HG03575 (cell line): ENCODE results near the gene DGKE.

Experiments
- ATAC-seq: cut with Tn5 transposase; IDR thresholded peaks from one replicate; pipeline ENCODE4 v1.9.1; 2021; ENCODE audit not compliant: unreplicated experiment, insufficient number of reproducible peaks, low FRiP score; ENCODE audit errors: extremely low read depth

DGKE gene

DNA sequence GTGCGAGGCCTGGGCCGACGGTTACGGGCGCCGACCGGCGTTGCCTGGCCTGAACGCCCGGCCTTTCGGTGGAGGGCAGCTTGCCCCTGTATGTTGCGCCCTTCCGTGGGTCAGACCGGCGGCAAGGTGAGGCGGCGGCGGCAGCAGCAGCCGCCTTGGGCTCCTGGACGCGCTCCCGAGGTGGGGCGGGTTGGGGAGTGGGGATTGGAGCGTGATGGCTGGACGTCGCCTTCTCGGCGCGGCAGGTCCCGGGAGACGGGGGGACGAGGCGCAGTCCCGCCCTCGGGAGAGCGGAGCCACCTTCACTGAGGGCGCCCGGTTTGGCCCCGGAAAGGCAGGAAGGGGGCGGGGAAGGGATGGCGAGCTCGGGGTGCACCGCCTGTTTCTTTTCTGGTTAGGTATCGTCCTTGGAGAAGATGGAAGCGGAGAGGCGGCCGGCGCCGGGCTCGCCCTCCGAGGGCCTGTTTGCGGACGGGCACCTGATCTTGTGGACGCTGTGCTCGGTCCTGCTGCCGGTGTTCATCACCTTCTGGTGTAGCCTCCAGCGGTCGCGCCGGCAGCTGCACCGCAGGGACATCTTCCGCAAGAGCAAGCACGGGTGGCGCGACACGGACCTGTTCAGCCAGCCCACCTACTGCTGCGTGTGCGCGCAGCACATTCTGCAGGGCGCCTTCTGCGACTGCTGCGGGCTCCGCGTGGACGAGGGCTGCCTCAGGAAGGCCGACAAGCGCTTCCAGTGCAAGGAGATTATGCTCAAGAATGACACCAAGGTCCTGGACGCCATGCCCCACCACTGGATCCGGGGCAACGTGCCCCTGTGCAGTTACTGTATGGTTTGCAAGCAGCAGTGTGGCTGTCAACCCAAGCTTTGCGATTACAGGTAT lies 671 bp downstream of the DGKE start:
- no peak for ATAC-seq

DNA sequence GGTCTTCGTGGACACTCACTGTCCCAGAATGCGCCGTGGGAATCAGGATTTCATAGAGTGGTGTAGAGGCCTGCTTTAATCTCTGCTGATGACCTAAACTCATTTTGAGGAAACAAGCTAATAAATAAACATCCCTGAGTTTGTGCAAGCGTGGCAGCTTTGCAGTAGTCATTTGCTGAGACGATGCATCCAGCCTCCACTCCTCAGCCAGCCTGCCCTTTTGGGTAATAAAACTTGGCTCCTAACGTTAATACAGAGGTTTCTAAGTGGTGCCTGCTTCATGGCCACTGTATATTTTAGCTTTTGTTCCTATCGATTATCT lies 1.3 kb downstream of the DGKE start:
- ATAC-seq = no peak

DNA sequence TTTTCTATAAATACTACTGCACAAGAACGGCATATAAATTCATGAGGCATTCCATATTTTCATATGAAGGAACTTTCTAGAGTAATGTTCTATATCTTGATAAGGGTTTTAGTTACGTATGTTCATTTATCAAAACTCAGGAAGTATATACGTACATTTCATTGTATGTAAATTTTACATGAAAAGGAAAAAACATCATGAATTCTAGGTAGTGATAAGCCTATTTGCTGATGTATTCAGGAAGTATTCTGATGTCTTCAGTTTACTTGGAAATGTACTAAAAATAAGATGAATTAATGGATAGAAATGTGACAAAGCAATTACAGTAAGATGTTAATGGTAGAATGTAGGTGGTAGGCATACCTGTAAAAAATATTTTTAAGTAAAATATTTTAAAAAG lies 4.7 kb downstream of the DGKE start:
- ATAC-seq = no peak

DNA sequence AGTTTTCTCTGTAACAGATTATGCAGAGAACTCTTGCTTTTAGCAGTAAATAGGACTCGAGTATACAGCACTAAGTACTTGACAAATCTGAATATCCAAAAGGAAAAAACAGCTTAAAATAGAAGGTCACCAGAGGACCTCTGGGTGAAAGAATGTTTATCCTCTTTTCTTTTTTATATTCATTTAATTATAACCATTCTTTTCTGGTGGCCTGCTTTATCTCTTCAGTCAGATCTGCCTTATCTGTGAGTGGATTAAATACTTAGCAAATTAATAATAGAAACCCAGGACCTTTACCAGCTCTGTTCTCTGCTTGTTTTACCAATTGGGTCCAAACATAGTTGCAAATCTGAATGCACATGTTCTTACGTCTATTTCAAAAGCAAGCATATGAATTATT lies 8.6 kb downstream of the DGKE start:
- ATAC-seq = no peak

DNA sequence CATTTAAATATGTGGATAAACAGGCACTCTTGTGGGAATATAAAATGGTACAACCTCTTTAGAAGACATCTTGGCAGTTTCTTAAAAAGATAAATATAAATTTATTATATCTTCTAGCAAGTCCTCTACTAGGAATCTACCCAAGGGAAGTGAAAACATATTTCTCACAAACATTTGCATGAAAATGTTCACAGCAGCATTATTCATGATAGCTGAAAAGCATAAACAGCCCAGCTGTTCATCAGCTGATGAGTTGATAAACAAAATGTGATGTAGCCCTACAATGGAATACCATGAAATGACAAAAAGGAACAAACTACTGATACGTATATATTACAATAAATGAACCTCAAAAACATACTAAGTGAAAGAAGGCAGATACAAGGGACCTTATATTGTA lies 12.0 kb downstream of the DGKE start:
- ATAC-seq = no peak

DNA sequence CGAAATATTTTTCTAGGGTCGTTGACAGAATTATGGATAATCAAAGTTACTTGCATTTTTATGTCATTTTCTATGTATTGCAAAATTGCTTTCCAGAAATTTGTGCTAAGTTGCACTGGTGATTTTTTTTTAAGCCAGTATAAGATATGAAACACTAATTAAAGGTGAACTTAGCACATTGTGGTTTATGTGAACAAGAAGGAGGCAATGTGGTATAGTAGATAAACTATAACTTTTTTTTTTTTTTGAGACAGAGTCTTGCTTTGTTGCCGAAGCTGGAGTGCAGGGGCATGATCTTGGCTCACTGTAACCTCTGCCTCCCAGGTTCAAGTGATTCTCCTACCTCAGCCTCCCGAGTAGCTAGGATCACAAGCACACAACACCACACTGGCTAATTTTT lies 13.2 kb downstream of the DGKE start:
- no peak for ATAC-seq

DNA sequence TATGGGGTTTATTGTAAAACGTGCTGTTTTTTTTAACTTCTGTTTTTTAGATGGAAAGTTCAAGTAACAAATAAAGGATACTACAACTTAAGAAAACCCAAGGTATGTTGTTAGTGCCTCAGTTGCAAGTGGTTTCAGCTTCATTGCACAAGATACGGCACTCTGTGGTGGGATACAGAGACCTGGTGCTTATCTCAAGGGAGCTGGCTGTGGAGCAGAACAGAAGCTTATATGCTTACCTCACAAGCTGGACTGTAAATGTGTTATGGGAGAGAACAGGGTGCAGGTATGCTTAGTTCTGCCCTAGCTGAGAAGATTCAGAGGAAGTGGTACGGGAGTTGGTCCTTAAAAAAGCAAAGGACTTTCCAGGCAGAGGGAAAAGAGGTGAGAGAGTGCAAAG lies 15.2 kb downstream of the DGKE start:
- no peak for ATAC-seq

DNA sequence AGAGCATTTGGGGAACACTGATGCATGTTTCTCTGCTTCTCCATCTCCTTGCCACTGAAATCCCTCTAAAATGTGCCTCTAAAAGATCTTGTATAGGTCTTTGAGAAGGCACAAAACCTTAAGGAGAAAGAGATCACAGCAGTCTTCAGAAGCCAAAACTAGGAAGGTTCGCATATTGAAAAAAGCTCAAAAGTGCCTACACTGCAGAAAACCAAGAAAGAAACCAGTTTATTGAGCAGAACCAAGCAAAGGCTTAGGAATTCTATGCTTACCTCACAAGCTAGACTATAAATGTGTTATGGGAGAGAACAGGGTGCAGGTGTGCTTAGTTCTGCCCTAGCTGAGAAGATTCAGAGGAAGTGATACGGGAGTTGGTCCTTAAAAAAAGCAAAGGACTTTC lies 16.6 kb downstream of the DGKE start:
- no peak for ATAC-seq

DNA sequence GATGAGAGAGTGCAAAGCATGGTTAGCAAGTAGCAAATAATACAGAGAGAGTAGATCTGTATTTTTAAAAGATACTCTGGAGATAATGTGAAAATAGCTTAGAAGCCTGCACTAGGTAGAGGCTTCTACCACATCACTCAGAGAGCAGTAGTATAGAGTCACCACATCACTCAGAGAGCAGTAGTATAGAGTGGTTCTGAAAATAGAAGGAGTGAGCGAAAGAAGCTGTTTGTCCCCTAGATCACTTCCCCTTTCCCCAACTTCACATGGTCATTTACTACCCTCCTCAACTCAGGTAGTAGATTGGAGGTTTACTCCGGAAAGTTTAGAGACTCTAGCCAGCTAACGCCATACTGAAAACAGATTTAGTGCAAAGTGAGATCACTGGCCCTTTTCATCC lies 17.1 kb downstream of the DGKE start:
- no peak for ATAC-seq

DNA sequence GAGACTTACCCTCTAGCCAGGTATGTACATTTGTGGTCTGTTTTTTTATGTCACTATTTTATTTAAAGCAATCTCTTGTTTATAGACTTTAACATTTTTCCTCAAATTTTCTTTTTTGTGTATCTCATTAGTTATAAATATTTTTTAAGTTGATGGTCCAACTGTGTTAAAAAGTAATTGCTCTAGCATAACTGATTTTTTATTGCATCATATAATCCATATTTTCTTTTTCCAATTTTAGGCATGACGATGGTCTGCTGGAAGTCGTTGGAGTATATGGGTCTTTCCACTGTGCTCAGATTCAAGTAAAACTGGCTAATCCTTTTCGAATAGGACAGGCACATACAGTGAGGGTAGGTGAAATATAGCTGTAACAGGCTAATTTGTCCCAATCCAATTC lies 27.9 kb downstream of the DGKE start:
- ATAC-seq = no peak

DNA sequence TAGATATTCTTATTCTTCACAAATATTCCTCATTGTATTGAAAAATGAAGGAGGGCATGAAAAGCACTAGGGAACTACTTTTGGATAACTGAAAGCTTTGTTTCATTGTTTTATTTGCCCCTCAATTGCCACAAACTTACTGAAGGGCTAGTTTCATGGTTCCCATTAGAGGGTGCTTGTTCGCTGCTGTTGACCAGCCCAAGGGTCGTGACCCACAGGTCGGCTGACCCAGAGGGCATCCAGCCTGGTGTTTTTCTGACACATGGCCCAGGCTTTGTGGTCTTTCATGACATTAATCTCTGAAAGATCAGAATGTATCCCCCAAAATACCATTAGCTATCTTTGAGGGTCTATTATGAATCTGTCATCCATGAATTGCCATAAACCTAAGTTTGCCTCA lies 30.0 kb downstream of the DGKE start:
- no peak for ATAC-seq

DNA sequence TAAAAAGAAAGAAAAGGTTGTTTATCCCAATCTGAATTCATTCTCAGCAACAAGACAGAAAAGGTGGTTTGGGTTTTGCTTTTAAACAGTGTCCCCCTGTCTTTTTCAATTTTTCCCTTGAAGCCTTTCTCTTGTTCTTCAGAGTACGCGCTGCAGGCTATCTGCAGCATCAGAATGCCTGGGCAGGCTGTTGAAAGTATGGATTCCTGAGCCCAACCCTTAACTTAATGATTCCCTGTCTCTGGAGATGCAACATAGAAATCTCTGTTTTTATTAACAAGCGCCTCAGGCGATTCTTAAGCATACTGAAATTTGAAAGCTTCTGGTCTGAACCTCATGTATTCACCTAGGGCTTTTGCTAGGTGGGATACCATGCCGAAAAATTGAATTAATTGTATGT lies 32.1 kb downstream of the DGKE start:
- no peak for ATAC-seq

DNA sequence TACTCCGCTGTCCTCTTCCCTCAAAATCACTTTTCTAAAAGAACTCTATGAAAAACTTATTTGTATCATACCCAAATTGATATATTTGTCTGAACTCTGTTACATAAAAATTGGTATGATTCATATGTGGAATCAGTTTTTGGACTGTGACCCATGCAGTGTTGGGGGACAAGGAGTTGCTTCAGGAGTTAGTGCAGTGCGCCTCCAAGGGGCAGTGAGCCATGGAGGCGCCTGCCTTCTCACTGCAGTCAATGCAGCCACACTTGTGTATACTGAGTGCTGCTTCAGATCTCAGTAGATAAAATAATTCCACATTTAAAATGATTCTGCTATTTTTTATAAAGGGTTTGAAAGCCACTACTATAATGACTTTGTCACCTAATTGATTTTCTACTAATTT lies 32.5 kb downstream of the DGKE start:
- no peak for ATAC-seq

DNA sequence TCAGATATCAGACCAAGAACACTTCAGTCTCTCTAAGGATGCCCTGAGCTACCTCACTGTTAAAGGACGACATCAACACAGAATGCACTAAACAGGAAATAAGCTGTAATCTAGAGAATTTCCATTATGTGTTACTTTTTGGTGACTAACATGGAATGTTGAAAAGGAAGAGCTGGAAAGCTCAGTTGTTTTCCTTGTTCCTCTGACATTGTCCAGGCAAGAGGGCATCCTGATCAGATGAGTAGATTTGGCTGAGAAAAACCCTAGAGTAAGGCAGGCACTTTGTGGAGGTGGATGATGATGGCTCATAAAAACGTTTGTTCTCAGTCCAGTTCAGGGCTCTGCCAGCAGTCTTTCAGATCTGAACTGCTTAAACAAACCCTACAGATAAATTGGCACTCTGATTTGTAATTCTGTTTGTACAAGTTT lies 34.0 kb downstream of the DGKE start:
- ATAC-seq = no peak

DNA sequence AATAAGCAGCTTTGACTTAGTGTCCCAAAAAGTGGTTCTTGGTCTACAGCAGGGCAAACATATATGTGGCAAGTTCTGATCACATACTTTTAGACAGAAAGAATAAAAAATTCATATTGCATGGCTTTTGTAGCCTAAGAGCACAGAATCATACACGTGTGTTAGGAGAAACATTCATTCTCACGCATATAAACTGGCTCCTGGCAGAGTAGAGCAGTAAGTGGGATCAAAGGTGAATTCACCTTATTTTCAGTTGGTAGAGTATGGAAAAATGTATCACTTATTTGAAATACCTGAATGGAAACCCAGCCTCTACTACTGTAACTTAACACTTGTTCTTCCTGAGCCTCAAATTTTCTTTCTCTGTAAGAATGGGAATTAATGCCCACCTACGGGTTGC lies 34.8 kb downstream of the DGKE start:
- ATAC-seq = no peak

DNA sequence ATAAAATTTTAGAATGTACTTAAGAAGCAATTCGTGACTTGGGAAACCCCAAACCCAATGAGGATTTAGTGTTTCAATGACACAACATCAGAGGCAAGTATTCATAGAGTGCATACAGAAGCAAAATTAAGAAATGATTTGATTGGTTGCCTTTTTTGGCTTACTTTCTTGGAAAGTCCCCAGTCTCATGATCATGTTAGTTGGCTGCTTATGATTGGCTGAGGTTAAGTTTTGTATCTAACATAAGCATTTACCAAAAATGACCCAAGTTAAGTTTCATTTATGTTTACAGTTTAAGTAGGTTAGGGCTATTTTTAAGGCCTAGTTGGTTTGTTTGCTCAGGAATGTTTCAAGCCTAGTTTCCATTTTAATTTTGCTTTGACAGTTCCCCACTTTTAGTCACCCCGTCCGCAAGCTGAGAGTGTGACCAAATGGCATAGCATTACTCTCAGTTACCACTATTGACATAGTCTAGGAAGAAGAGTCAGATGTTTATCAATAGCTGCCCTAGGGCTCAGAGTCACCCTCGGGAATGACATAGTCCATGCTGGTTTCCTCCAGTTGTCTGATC lies 36.2 kb downstream of the DGKE start:
- no peak for ATAC-seq

DNA sequence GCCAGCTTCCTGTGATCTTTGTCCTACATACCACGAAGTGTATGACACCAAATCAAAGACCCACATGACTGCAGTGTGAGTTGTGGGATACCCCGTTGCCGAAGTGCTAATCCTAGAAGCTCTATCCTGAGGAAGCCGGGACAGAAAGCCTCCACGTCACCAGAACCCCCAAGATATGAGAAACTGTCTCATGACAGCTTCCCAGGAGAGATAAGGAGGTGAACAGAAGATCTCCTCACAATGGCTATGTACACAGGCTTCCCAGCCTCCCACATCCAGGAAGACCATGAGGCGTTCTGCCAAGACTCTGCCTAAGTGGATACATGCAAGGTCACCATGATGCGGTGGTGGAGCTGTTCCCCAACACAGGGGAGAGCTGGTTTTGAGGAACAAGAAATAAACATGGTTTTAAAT lies 42.8 kb downstream of the DGKE start:
- ATAC-seq = no peak

DNA sequence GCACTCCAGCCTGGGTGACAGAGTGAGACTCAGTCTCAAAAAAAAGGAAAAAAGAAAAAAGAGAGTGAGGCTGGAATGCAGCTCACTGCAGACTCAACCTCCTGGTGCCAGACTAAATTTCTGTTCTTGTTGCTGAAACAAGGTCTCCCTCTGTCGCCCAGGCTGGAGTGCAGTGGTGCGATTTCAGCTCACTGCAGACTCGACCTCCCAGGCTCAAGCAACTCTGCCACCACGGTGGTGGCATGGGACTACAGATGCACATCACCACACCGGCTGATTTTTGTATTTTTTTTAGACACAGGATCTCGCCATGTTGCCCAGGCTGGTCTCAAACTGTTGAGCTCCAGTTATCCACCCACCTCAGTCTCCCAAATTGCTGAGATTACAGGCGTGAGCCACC lies 45.3 kb downstream of the DGKE start:
- ATAC-seq = no peak

DNA sequence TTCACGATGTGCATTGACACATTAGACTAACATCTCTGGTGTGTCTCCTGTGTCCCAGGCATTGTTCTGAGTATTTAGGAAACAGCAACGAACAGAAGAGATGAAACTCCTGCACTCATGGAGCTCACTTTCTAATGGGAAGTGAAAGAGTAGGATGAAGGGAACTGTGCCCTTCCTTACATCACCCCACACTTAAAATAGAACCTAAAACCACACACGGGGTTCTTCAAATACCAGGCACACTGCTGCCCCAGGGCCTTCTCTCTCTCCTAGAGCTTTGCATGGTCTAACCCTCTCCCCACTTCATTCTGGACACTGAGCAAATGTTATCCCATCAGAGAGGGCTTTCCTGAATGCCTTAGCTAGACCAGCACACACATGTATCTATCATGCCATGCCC lies 46.2 kb downstream of the DGKE start:
- no peak for ATAC-seq

DNA sequence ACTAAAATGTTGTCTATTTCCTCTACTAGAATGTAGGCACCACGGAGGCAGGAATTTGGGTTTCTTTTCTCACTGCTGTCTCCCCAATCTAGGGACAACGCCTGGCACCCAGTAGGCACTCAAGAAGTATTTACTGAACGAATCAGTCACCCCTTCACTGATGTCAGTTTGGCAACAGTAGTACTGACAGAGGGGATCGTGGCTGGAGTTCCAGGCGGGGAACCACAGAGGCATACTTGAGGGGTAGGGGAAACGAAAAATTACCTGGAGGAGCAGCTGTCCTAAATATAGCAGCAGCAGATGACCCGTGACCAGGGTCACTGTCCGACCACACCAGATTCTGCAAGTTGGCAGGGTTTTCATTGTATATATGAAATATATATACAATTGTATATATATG lies 46.6 kb downstream of the DGKE start:
- no peak for ATAC-seq

DNA sequence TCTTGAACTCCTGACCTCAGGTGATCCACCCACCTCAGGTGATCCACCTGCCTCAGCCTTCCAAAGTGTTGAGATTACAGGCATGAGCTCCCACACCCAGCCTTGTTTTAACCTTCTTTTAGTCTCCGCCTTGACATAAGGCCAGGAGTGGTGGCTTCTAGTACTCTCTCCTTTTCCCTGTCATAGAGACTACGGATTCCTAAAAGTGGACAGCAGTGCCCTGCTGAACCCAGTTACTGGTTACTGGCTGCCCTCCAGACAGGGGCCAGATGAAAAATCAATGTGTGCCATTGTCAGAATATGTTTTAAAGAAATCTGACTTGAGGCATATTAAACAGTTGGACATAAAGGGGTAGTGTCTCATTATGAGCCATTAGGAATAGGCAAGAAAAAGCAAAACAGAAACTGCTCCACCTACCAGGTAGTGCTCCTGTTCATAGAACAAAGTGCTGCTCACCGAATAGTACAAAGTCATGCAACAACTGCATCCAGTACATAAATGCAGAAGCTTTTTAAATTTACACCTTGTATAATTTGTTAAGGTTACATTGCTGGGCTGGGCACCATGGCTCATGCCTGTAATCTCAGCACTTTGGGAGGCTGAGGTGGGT lies 47.8 kb downstream of the DGKE start:
- ATAC-seq = no peak
